HG02763 (cell line): ENCODE results near the gene NSUN7.

Source experiments
- ATAC-seq: cut with Tn5 transposase; IDR thresholded peaks from one replicate; pipeline ENCODE4 v1.9.1; 2021; ENCODE audit warnings: mild to moderate bottlenecking, moderate library complexity; ENCODE audit not compliant: unreplicated experiment

Gene NSUN7

DNA sequence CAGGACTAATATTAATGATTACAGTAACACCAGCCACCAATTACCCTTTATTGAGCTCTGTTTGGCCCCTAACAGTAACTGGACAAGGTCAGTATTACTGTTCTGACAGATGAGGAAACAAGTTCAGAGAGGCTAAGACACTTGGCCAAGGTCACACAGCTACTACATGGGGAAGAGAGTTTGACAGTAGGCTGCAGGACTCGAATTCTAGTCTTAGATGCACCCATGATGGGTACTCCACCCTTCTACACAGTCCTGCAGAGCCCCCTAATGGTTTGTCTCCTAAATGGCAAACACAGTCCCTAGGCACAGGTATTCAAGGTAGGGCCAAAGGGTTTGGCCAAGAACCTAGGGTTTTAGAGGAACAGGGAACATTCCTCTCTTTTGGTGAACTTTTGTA, 93.9 kb downstream of the NSUN7 start:
- ATAC-seq = no peak

GRCh38 chr4:40844261-40844660, 94.5 kb downstream of the NSUN7 start:
- no peak for ATAC-seq

- no peak for ATAC-seq
Observed at GRCh38 chr4:40845154-40845835, 95.5 kb downstream of the NSUN7 start.

- ATAC-seq = no peak
Observed at GRCh38 chr4:40846532-40846931, 96.8 kb downstream of the NSUN7 start.

DNA sequence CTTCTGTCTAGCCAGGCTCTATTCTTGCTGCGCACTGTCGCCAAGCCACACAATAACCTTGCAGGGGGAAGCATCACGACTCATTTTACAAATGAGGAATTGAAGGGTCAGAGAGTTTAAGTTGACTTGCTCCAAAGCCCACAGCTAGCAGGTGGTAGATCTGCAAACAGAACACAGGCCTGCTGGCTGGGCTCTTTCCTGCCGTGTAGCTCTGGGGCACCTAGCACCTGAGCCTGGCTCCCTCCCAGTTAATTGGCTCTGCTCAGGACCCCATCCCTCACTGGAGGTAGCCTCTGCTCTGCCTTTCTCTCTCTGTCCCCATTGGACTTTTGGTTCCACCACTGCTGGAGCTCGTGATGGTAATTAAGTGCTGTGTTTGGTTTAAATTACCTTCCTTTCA, 98.5 kb downstream of the NSUN7 start:
- no peak for ATAC-seq

DNA sequence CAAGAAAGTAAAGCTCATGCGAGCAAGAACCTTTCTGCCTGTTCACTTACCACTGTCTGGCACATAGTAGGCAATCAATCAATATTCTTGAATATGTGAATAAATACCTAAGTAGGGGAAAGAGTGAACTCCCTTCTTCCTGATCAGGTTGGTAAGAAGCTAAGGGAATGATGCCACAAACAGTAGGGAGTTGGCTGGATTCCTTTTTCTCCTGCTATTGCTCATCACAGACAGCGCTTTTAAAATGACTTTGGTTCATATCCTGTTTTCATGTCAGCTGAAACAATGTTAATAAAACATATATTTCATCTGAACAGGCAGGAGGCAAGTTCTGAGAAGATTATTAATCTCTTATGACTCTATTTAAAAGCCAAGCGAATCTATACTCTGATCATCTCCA, 99.2 kb downstream of the NSUN7 start:
- ATAC-seq = no peak

- no peak for ATAC-seq
Observed at GRCh38 chr4:40850496-40850895, 100.7 kb downstream of the NSUN7 start.

GRCh38 chr4:40856277-40856839, 106.6 kb downstream of the NSUN7 start:
- no peak for ATAC-seq

GRCh38 chr4:40856840-40857362, 107.1 kb downstream of the NSUN7 start:
- ATAC-seq = peak; percentile 86

GRCh38 chr4:40857956-40858355, 108.2 kb downstream of the NSUN7 start:
- ATAC-seq = no peak

DNA sequence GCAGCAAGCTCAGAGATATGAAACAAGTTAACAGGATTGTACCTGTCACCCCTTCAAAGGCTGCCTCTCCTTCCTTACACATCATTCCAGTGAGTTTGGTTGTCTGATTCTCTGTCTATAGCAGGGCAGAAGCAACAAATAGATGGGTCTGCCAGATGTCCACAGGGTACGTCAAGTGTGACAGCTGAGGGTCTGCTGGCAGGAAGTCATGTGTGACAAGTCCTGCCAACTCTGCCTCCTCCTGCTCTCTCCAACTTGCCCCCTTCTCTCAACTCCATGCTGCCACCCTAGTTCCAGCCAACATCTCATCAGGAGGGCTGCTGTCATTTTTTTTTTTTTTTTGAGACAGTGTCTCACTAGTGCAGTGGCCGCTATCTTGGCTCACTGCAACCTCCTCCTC, 109.2 kb downstream of the NSUN7 start:
- no peak for ATAC-seq
